Left lung (tissue), 10 donors: Measurements from ENCODE around the gene ACTBL2. TPM values are rescaled to one million over a fixed set of nuclear protein-coding genes. Genes with fewer than 3 reads are reported as not detected.

ENCODE experiments used
- ATAC-seq: fragments of 200-7000 bp; cut with Tn5 transposase; one replicate; pipeline ENCODE4 v1.9.1; 2020; ENCODE audit warnings: moderate library complexity
- DNase-seq, 4 donors: peaks; one replicate each; pipeline ENCODE4 v3.0.0-alpha.2; 2013 to 2020
- H3K27ac ChIP-seq, 2 donors: fragments of 200-600 bp; sonication (generic) in 1 of 2; one replicate each; pipeline versions ENCODE4 v1.5.0 to v1.8.0; 2020 to 2021
- H3K27me3 ChIP-seq, 2 donors: fragments of 200-600 bp; sonication (generic) in 1 of 2; one replicate each; pipeline versions ENCODE4 v1.5.0 to v1.8.0; 2020 to 2021
- H3K36me3 ChIP-seq, 2 donors: fragments of 200-600 bp; sonication (generic) in 1 of 2; one replicate each; pipeline versions ENCODE4 v1.5.0 to v1.8.0; 2020 to 2021
- H3K4me1 ChIP-seq, 2 donors: fragments of 200-600 bp; one replicate each; pipeline ENCODE4 v1.8.0; 2021
- H3K4me3 ChIP-seq, 2 donors: fragments of 200-600 bp; sonication (generic) in 1 of 2; one replicate each; pipeline versions ENCODE4 v1.5.0 to v1.8.0; 2020 to 2021; ENCODE audit warnings: mild to moderate bottlenecking in 1 of 2
- H3K9me3 ChIP-seq, 2 donors: fragments of 200-600 bp; sonication (generic) in 1 of 2; one replicate each; pipeline versions ENCODE4 v1.5.0 to v1.8.0; 2020 to 2021
- CTCF ChIP-seq, 2 donors: fragments of 200-600 bp; sonication (generic) in 1 of 2; IDR thresholded peaks; one replicate each; pipeline versions ENCODE4 v1.5.0 to v1.8.0; 2021; ENCODE audit warnings: antibody characterized with exemption in 2 of 2
- intact Hi-C, 2 donors: fragments of 100-400 bp; cut with DNase I; formaldehyde crosslinking; loops; one replicate each; pipeline versions ENCODE4 v1.11.2 to v1.14.2; 2022
- polyA plus RNA-seq, 6 donors: library from polyadenylated mRNA; unstranded; fragments of 120-200 nt; gene quantifications; one replicate each; pipeline ENCODE4 v1.2.1, GENCODE V29; 2013; ENCODE audit not compliant: insufficient read length in 6 of 6
- total RNA-seq, 2 donors: library from RNA; stranded (reverse); fragmentation: NEBNext Ultra II Directional; extraction: Animal tissue kit (Norgen Biotek cat#: 25700); gene quantifications; one replicate each; pipeline ENCODE4 v1.2.1, GENCODE V29; 2021
- donor health status: DM: no; HTN: yes; CAD: no.
- donor health status: DM: no; HTN: no; CAD: no.

The ACTBL2 gene
- total and polyA plus RNA-seq, 8 donors, result 0.16 to 0.29 TPM; not detected in 6

GRCh38 chr5:57434227-57434640, 48.4 kb downstream of the ACTBL2 start:
- no peak overlapping the region for H3K4me3 ChIP-seq
- no peaks in the 10 kb centered on the region for H3K4me1 ChIP-seq
- DNase-seq (no peak), ATAC-seq (no peak)
- intact Hi-C loops, result no loop called here
- H3K36me3 ChIP-seq, result no peaks in the 10 kb centered on the region
- no peak for TF ChIP-seq CTCF (IDR thresholded peaks at IDR 0.05)
- H3K9me3 ChIP-seq, result no peaks in the 10 kb centered on the region
- no peaks in the 10 kb centered on the region for H3K27me3 ChIP-seq
- no peak overlapping the region for H3K27ac ChIP-seq

GRCh38 chr5:57432876-57433275, 49.7 kb downstream of the ACTBL2 start:
- no peaks in the 10 kb centered on the region for H3K9me3 ChIP-seq

GRCh38 chr5:57431759-57432158, 50.9 kb downstream of the ACTBL2 start:
- H3K9me3 ChIP-seq, result no peaks in the 10 kb centered on the region
- DNase-seq, result no peak
- intact Hi-C loops, result no loop called here
- peak; percentile 58 for ATAC-seq
- no peaks in the 10 kb centered on the region for H3K4me1 ChIP-seq
- H3K27me3 ChIP-seq, result no peaks in the 10 kb centered on the region
- no peak overlapping the region for H3K4me3 ChIP-seq
- TF ChIP-seq CTCF (IDR thresholded peaks at IDR 0.05), result no peak
- no peak overlapping the region for H3K27ac ChIP-seq
- H3K36me3 ChIP-seq, result no peaks in the 10 kb centered on the region

More at GRCh38 chr5:57432876-57433275, 49.7 kb downstream of the ACTBL2 start:
- DNase-seq, result no peak
- peak; percentile 52 for ATAC-seq
- no peaks in the 10 kb centered on the region for H3K36me3 ChIP-seq
- intact Hi-C loops, result no loop called here
- H3K4me3 ChIP-seq, result no peak overlapping the region
- no peak overlapping the region for H3K27ac ChIP-seq
- H3K4me1 ChIP-seq, result no peaks in the 10 kb centered on the region
- peak in 1 of 2 donors; percentile 12 for TF ChIP-seq CTCF (IDR thresholded peaks at IDR 0.05)
- H3K27me3 ChIP-seq, result no peaks in the 10 kb centered on the region
